WTC11 (cell line): ENCODE results near the gene EYA2. TPM values are rescaled to one million over a fixed set of nuclear protein-coding genes. Genes with fewer than 3 reads are reported as not detected.

ENCODE experiments used
- ATAC-seq: fragments of 200-7000 bp; cut with Tn5 transposase; 2 replicates; pipeline ENCODE4 v1.10.0; 2021; ENCODE audit warnings: mild to moderate bottlenecking, moderate library complexity
- CTCF ChIA-PET: fragments of 300-600 bp; sonication (Branson Sonifier 250); formaldehyde crosslinking; loops from one replicate; lab custom pipeline; 2021; ENCODE audit warnings: antibody characterized with exemption; lab: Charles Lee
- POLR2A ChIA-PET: fragments of 350-600 bp; sonication (Branson Sonifier 250); formaldehyde crosslinking; loops from one replicate; lab custom pipeline; 2021; ENCODE audit warnings: antibody characterized with exemption; lab: Charles Lee
- DNase-seq: peaks from one replicate; pipeline ENCODE4 v3.0.0; 2021; ENCODE audit warnings: low spot score
- H3K27ac Mint-ChIP-seq: 2 replicates; pipeline ENCODE4 v1.8.0; 2021; ENCODE audit warnings: mixed read lengths
- H3K27me3 Mint-ChIP-seq: 2 replicates; pipeline ENCODE4 v1.8.0; 2021; ENCODE audit warnings: low read depth, mild to moderate bottlenecking, moderate library complexity, mixed read lengths
- H3K36me3 Mint-ChIP-seq: 2 replicates; pipeline ENCODE4 v1.8.0; 2021; ENCODE audit warnings: mixed read lengths
- H3K4me1 Mint-ChIP-seq: 2 replicates; pipeline ENCODE4 v1.8.0; 2022; ENCODE audit warnings: mixed read lengths
- H3K4me3 Mint-ChIP-seq: 2 replicates; pipeline ENCODE4 v1.8.0; 2021; ENCODE audit warnings: mild to moderate bottlenecking, moderate library complexity, mixed read lengths
- H3K9me3 Mint-ChIP-seq: 2 replicates; pipeline ENCODE4 v1.8.0; 2021; ENCODE audit warnings: mixed read lengths
- CBFB ChIP-seq: sonication (generic); formaldehyde crosslinking; IDR thresholded peaks from 2 replicates; pipeline ENCODE4 v1.8.1; 2022; ENCODE audit warnings: mild to moderate bottlenecking, low read depth, missing genetic modification reagents
- ETV6 ChIP-seq: sonication (generic); formaldehyde crosslinking; IDR thresholded peaks from 2 replicates; pipeline ENCODE4 v1.8.1; 2022; ENCODE audit warnings: mild to moderate bottlenecking, missing genetic modification reagents
- FOXJ3 ChIP-seq: sonication (generic); formaldehyde crosslinking; IDR thresholded peaks from 2 replicates; pipeline ENCODE4 v1.9.0; 2021; ENCODE audit warnings: missing genetic modification reagents, mild to moderate bottlenecking, borderline replicate concordance
- GTF2I ChIP-seq: fragments of 250-450 bp; sonication (Bioruptor Pico); conservative IDR thresholded peaks from 2 replicates; pipeline ENCODE4 v1.4.0; 2021; ENCODE audit warnings: mild to moderate bottlenecking
- IRF2 ChIP-seq: sonication (generic); formaldehyde crosslinking; IDR thresholded peaks from 2 replicates; pipeline ENCODE4 v1.8.0; 2022; ENCODE audit warnings: low read depth, missing genetic modification reagents, borderline replicate concordance
- JAZF1 ChIP-seq: fragments of 250-450 bp; sonication (Bioruptor Pico); IDR thresholded peaks from 2 replicates; pipeline ENCODE4 v1.9.0; 2021; ENCODE audit warnings: moderate library complexity, mild to moderate bottlenecking, inconsistent platforms
- NR2C2 ChIP-seq: sonication (generic); formaldehyde crosslinking; IDR thresholded peaks from 2 replicates; pipeline ENCODE4 v1.8.0; 2022; ENCODE audit warnings: mild to moderate bottlenecking, missing genetic modification reagents
- NR3C1 ChIP-seq: sonication (generic); formaldehyde crosslinking; conservative IDR thresholded peaks from 2 replicates; pipeline ENCODE4 v1.8.1; 2023; ENCODE audit warnings: low read depth, mild to moderate bottlenecking, missing genetic modification reagents
- OVOL2 ChIP-seq: fragments of 250-450 bp; sonication (Bioruptor Pico); IDR thresholded peaks from 2 replicates; pipeline ENCODE4 v1.9.0; 2021; ENCODE audit warnings: mild to moderate bottlenecking, borderline replicate concordance
- RORB ChIP-seq: fragments of 250-450 bp; sonication (Bioruptor Pico); IDR thresholded peaks from 2 replicates; pipeline ENCODE4 v1.9.0; 2021; ENCODE audit warnings: mild to moderate bottlenecking
- SOX15 ChIP-seq: fragments of 250-450 bp; sonication (Bioruptor Pico); IDR thresholded peaks from 2 replicates; pipeline ENCODE4 v1.9.0; 2021; ENCODE audit warnings: mild to moderate bottlenecking
- TCF7 ChIP-seq: sonication (generic); formaldehyde crosslinking; IDR thresholded peaks from 2 replicates; pipeline ENCODE4 v1.8.0; 2022; ENCODE audit warnings: mild to moderate bottlenecking, low read depth, missing genetic modification reagents, moderate library complexity
- TP53 ChIP-seq: sonication (generic); formaldehyde crosslinking; IDR thresholded peaks from 2 replicates; pipeline ENCODE4 v1.8.1; 2023; ENCODE audit warnings: mild to moderate bottlenecking, missing genetic modification reagents
- total RNA-seq: library from RNA; stranded (reverse); gene quantifications from 3 replicates; pipeline ENCODE4 v1.2.3, GENCODE V29; 2021
- TF ChIP-seq, protein P1 (sequence below): sonication (generic); formaldehyde crosslinking; IDR thresholded peaks from 2 replicates; pipeline ENCODE4 v1.8.0; 2023; ENCODE audit warnings: mild to moderate bottlenecking, missing genetic modification reagents
- TF ChIP-seq, protein P2 (sequence below): sonication (generic); formaldehyde crosslinking; IDR thresholded peaks from 2 replicates; pipeline ENCODE4 v1.8.0; 2022; ENCODE audit warnings: missing genetic modification reagents
- TF ChIP-seq, protein P3 (sequence below): sonication (generic); formaldehyde crosslinking; IDR thresholded peaks from 2 replicates; pipeline ENCODE4 v1.8.0; 2023; ENCODE audit warnings: missing genetic modification reagents, mild to moderate bottlenecking, borderline replicate concordance
- TF ChIP-seq, protein P4 (sequence below): sonication (generic); formaldehyde crosslinking; IDR thresholded peaks from 2 replicates; pipeline ENCODE4 v1.8.0; 2022; ENCODE audit warnings: mild to moderate bottlenecking, missing genetic modification reagents
- TF ChIP-seq, protein P5 (sequence below): sonication (generic); formaldehyde crosslinking; IDR thresholded peaks from 2 replicates; pipeline ENCODE4 v1.8.1; 2022; ENCODE audit warnings: low read depth, missing genetic modification reagents, borderline replicate concordance
- TF ChIP-seq, protein P6 (sequence below): sonication (generic); formaldehyde crosslinking; IDR thresholded peaks from 2 replicates; pipeline ENCODE4 v1.8.1; 2023; ENCODE audit warnings: mild to moderate bottlenecking, missing genetic modification reagents, moderate library complexity
- TF ChIP-seq, protein P7 (sequence below): sonication (generic); formaldehyde crosslinking; IDR thresholded peaks from 2 replicates; pipeline ENCODE4 v1.8.0; 2022; ENCODE audit warnings: mild to moderate bottlenecking, missing genetic modification reagents

EYA2 gene
- total RNA-seq, 1 experiment from 2014 or later: 1.5 TPM

DNA sequence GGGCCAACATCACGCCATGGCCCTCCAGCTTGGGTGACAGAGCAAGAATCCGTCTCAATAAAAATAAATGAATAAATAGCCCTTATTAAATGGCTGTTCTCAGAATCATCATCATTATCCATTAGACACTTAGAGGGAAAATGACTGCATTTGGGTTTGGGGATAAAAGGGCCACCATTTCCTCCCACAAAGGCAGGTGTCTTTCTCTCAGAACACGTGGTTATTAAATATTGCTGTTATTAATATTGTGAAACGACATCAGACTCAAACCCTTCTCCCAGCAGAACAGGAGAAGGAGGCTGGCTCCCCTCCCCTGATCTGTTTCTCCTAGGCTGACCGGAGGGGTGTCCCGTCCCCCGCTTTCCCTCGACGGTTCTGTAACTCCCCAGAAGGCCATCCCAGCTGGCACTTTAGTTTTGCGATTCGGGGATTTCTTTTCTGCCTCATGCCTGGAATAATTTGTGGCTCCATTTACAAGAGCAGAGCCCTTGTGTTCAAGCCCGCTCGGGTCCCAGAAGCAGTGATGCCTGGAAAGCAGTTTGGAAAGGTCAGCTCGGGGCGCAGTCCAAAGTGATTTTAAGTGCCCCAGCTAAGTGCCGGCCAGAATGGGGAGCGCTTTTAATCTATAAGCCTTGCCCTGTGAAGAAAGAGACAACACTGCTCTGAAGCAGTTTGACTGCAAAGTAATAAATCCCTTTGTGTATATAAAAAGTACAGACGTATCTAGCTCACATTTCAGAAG lies 41.9 kb downstream of the EYA2 start:
- no peak for TF ChIP-seq FOXJ3 (CRISPR knock-in tag)
- TF ChIP-seq, protein P1, sequence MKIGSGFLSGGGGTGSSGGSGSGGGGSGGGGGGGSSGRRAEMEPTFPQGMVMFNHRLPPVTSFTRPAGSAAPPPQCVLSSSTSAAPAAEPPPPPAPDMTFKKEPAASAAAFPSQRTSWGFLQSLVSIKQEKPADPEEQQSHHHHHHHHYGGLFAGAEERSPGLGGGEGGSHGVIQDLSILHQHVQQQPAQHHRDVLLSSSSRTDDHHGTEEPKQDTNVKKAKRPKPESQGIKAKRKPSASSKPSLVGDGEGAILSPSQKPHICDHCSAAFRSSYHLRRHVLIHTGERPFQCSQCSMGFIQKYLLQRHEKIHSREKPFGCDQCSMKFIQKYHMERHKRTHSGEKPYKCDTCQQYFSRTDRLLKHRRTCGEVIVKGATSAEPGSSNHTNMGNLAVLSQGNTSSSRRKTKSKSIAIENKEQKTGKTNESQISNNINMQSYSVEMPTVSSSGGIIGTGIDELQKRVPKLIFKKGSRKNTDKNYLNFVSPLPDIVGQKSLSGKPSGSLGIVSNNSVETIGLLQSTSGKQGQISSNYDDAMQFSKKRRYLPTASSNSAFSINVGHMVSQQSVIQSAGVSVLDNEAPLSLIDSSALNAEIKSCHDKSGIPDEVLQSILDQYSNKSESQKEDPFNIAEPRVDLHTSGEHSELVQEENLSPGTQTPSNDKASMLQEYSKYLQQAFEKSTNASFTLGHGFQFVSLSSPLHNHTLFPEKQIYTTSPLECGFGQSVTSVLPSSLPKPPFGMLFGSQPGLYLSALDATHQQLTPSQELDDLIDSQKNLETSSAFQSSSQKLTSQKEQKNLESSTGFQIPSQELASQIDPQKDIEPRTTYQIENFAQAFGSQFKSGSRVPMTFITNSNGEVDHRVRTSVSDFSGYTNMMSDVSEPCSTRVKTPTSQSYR (CRISPR knock-in tag): no peak
- TF ChIP-seq, protein P2, sequence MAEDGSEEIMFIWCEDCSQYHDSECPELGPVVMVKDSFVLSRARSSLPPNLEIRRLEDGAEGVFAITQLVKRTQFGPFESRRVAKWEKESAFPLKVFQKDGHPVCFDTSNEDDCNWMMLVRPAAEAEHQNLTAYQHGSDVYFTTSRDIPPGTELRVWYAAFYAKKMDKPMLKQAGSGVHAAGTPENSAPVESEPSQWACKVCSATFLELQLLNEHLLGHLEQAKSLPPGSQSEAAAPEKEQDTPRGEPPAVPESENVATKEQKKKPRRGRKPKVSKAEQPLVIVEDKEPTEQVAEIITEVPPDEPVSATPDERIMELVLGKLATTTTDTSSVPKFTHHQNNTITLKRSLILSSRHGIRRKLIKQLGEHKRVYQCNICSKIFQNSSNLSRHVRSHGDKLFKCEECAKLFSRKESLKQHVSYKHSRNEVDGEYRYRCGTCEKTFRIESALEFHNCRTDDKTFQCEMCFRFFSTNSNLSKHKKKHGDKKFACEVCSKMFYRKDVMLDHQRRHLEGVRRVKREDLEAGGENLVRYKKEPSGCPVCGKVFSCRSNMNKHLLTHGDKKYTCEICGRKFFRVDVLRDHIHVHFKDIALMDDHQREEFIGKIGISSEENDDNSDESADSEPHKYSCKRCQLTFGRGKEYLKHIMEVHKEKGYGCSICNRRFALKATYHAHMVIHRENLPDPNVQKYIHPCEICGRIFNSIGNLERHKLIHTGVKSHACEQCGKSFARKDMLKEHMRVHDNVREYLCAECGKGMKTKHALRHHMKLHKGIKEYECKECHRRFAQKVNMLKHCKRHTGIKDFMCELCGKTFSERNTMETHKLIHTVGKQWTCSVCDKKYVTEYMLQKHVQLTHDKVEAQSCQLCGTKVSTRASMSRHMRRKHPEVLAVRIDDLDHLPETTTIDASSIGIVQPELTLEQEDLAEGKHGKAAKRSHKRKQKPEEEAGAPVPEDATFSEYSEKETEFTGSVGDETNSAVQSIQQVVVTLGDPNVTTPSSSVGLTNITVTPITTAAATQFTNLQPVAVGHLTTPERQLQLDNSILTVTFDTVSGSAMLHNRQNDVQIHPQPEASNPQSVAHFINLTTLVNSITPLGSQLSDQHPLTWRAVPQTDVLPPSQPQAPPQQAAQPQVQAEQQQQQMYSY (CRISPR knock-in tag): no peak
- TF ChIP-seq, protein P3, sequence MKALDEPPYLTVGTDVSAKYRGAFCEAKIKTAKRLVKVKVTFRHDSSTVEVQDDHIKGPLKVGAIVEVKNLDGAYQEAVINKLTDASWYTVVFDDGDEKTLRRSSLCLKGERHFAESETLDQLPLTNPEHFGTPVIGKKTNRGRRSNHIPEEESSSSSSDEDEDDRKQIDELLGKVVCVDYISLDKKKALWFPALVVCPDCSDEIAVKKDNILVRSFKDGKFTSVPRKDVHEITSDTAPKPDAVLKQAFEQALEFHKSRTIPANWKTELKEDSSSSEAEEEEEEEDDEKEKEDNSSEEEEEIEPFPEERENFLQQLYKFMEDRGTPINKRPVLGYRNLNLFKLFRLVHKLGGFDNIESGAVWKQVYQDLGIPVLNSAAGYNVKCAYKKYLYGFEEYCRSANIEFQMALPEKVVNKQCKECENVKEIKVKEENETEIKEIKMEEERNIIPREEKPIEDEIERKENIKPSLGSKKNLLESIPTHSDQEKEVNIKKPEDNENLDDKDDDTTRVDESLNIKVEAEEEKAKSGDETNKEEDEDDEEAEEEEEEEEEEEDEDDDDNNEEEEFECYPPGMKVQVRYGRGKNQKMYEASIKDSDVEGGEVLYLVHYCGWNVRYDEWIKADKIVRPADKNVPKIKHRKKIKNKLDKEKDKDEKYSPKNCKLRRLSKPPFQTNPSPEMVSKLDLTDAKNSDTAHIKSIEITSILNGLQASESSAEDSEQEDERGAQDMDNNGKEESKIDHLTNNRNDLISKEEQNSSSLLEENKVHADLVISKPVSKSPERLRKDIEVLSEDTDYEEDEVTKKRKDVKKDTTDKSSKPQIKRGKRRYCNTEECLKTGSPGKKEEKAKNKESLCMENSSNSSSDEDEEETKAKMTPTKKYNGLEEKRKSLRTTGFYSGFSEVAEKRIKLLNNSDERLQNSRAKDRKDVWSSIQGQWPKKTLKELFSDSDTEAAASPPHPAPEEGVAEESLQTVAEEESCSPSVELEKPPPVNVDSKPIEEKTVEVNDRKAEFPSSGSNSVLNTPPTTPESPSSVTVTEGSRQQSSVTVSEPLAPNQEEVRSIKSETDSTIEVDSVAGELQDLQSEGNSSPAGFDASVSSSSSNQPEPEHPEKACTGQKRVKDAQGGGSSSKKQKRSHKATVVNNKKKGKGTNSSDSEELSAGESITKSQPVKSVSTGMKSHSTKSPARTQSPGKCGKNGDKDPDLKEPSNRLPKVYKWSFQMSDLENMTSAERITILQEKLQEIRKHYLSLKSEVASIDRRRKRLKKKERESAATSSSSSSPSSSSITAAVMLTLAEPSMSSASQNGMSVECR: no peak
- TF ChIP-seq CBFB (CRISPR knock-in tag): no peak
- TF ChIP-seq OVOL2 (CRISPR knock-in tag): no peak
- no peak for TF ChIP-seq SOX15
- no peak for TF ChIP-seq TP53 (CRISPR knock-in tag)
- TF ChIP-seq IRF2 (CRISPR knock-in tag): no peak
- no peak for TF ChIP-seq GTF2I (CRISPR knock-in tag)
- TF ChIP-seq RORB (CRISPR knock-in tag): no peak
- TF ChIP-seq, protein P4, sequence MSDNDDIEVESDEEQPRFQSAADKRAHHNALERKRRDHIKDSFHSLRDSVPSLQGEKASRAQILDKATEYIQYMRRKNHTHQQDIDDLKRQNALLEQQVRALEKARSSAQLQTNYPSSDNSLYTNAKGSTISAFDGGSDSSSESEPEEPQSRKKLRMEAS (CRISPR knock-in tag): no peak
- no peak for TF ChIP-seq NR2C2 (CRISPR knock-in tag)
- TF ChIP-seq, protein P5, sequence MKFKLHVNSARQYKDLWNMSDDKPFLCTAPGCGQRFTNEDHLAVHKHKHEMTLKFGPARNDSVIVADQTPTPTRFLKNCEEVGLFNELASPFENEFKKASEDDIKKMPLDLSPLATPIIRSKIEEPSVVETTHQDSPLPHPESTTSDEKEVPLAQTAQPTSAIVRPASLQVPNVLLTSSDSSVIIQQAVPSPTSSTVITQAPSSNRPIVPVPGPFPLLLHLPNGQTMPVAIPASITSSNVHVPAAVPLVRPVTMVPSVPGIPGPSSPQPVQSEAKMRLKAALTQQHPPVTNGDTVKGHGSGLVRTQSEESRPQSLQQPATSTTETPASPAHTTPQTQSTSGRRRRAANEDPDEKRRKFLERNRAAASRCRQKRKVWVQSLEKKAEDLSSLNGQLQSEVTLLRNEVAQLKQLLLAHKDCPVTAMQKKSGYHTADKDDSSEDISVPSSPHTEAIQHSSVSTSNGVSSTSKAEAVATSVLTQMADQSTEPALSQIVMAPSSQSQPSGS (CRISPR knock-in tag): no peak
- TF ChIP-seq TCF7 (CRISPR knock-in tag): no peak
- TF ChIP-seq, protein P6, sequence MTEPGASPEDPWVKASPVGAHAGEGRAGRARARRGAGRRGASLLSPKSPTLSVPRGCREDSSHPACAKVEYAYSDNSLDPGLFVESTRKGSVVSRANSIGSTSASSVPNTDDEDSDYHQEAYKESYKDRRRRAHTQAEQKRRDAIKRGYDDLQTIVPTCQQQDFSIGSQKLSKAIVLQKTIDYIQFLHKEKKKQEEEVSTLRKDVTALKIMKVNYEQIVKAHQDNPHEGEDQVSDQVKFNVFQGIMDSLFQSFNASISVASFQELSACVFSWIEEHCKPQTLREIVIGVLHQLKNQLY (CRISPR knock-in tag): no peak
- no peak for TF ChIP-seq NR3C1
- TF ChIP-seq, protein P7, sequence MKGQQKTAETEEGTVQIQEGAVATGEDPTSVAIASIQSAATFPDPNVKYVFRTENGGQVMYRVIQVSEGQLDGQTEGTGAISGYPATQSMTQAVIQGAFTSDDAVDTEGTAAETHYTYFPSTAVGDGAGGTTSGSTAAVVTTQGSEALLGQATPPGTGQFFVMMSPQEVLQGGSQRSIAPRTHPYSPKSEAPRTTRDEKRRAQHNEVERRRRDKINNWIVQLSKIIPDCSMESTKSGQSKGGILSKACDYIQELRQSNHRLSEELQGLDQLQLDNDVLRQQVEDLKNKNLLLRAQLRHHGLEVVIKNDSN (CRISPR knock-in tag): no peak
- no peak for TF ChIP-seq JAZF1 (CRISPR knock-in tag)
- no peak for TF ChIP-seq ETV6 (CRISPR knock-in tag)
- ATAC-seq (no peak), DNase-seq (no peak)
- no peak overlapping the region for H3K4me3 Mint-ChIP-seq
- H3K27ac Mint-ChIP-seq: no peak overlapping the region
- H3K36me3 Mint-ChIP-seq: no peaks in the 10 kb centered on the region
- ChIA-PET POLR2A (no interaction called here), CTCF (interaction anchor here (1.3 kb wide), 1 partner anchor 16 kb away, joined by 4 read pairs; no protein-coding TSS in a partner anchor)
- no peaks in the 10 kb centered on the region for H3K27me3 Mint-ChIP-seq
- H3K9me3 Mint-ChIP-seq: peaks cover 5% of the 10 kb centered on the region
- no peaks in the 10 kb centered on the region for H3K4me1 Mint-ChIP-seq
